Panc1 (cell line): ENCODE results near the gene NRP1. TPM values are rescaled to one million over a fixed set of nuclear protein-coding genes. Genes with fewer than 3 reads are reported as not detected.

Experiments used
- ATAC-seq: fragments of 200-7000 bp; cut with Tn5 transposase; 2 replicates; pipeline ENCODE4 v1.9.1; 2020; ENCODE audit warnings: mild to moderate bottlenecking, moderate library complexity
- BruUV-seq: library from RNA; stranded (reverse); fragments of 400-500 nt; replicated peaks from 2 replicates; lab custom pipeline; 2021; lab: Mats Ljungman, UMichigan
- CTCF ChIA-PET: fragments of 300-600 bp; sonication (Branson Sonifier 250); formaldehyde crosslinking; loops from one replicate; lab custom pipeline; 2022; ENCODE audit warnings: antibody characterized with exemption; lab: Charles Lee
- POLR2A ChIA-PET: fragments of 300-600 bp; sonication (Branson Sonifier 250); formaldehyde crosslinking; loops from one replicate; lab custom pipeline; 2022; ENCODE audit warnings: antibody characterized with exemption; lab: Charles Lee
- DNase-seq: peaks from one replicate; pipeline ENCODE4 v3.0.0-alpha.2; 2010; ENCODE audit warnings: low read depth, low spot score
- H3K27ac ChIP-seq: 2 replicates; pipeline ENCODE4 v1.5.1; 2011; ENCODE audit warnings: mild to moderate bottlenecking, low read length, inconsistent platforms
- H3K27me3 ChIP-seq: fragments of 200-500 bp; sonication (Bioruptor generic); 2 replicates; pipeline ENCODE4 v1.6.0; 2014; ENCODE audit warnings: low read length, inconsistent platforms; ENCODE audit not compliant: control insufficient read depth, insufficient read depth
- H3K36me3 ChIP-seq: fragments of 200-500 bp; sonication (Bioruptor generic); 2 replicates; pipeline ENCODE4 v1.5.1; 2014; ENCODE audit warnings: inconsistent platforms, mild to moderate bottlenecking, low read length, moderate library complexity; ENCODE audit not compliant: control insufficient read depth, insufficient read depth
- H3K4me1 ChIP-seq: 2 replicates; pipeline ENCODE4 v1.5.1; 2011; ENCODE audit warnings: inconsistent platforms, mild to moderate bottlenecking, low read length, moderate library complexity; ENCODE audit not compliant: control insufficient read depth, insufficient read depth
- H3K4me3 ChIP-seq, 2 experiments: 2 replicates each; pipeline ENCODE4 v1.5.1; 2011 to 2012; ENCODE audit warnings: low read depth in 2 of 2, low read length in 2 of 2, mild to moderate bottlenecking in 2 of 2, inconsistent platforms in 1 of 2, moderate library complexity in 1 of 2
- H3K9me3 ChIP-seq: fragments of 200-500 bp; sonication (Bioruptor generic); 2 replicates; pipeline ENCODE4 v1.5.1; 2014; ENCODE audit warnings: low read depth, mild to moderate bottlenecking, inconsistent platforms, low read length, moderate library complexity; ENCODE audit not compliant: control insufficient read depth, insufficient read depth
- POLR2AphosphoS5 ChIP-seq: IDR thresholded peaks from 2 replicates; pipeline ENCODE4 v1.6.1; 2012; ENCODE audit warnings: mild to moderate bottlenecking, low read depth, low read length, moderate library complexity
- SIN3A ChIP-seq: IDR thresholded peaks from 2 replicates; pipeline ENCODE4 v1.6.1; 2012; ENCODE audit warnings: low read depth, mild to moderate bottlenecking, low read length, moderate library complexity, borderline replicate concordance; ENCODE audit not compliant: insufficient read depth
- TCF7L2 ChIP-seq: IDR thresholded peaks from 2 replicates; pipeline ENCODE4 v1.6.1; 2011; ENCODE audit warnings: mild to moderate bottlenecking, low read depth, low read length, inconsistent platforms
- in situ Hi-C: cut with HindIII; loops from 2 replicates; pipeline ENCODE4 v1.10.0; 2016; ENCODE audit warnings: low sequenced_read_pairs, low pct_unique_long_range_greater_than_20kb
- intact Hi-C: fragments of 100-400 bp; cut with micrococcal nuclease; formaldehyde crosslinking; loops from one replicate; pipeline ENCODE4 v1.10.0; 2022; ENCODE audit not compliant: unreplicated experiment
- total RNA-seq: library from RNA; stranded (reverse); gene quantifications from one replicate; pipeline ENCODE4 v1.2.1, GENCODE V29; 2021; ENCODE audit not compliant: unreplicated experiment
- TF ChIP-seq, protein P1 (sequence below): fragments of 450-650 bp; IDR thresholded peaks from 2 replicates; pipeline ENCODE4 v1.5.1; 2017; ENCODE audit warnings: mild to moderate bottlenecking
- TF ChIP-seq, protein P2 (sequence below), 2 experiments: IDR thresholded peaks; 2 replicates each; pipeline ENCODE4 v1.6.1; 2011 to 2012; ENCODE audit warnings: low read depth in 2 of 2, control low read depth in 1 of 2, low read length in 1 of 2, mild to moderate bottlenecking in 1 of 2, moderate library complexity in 1 of 2; ENCODE audit not compliant: insufficient read depth in 1 of 2

The NRP1 gene
- total RNA-seq, 1 experiment from 2014 or later: 93.4 TPM

DNA sequence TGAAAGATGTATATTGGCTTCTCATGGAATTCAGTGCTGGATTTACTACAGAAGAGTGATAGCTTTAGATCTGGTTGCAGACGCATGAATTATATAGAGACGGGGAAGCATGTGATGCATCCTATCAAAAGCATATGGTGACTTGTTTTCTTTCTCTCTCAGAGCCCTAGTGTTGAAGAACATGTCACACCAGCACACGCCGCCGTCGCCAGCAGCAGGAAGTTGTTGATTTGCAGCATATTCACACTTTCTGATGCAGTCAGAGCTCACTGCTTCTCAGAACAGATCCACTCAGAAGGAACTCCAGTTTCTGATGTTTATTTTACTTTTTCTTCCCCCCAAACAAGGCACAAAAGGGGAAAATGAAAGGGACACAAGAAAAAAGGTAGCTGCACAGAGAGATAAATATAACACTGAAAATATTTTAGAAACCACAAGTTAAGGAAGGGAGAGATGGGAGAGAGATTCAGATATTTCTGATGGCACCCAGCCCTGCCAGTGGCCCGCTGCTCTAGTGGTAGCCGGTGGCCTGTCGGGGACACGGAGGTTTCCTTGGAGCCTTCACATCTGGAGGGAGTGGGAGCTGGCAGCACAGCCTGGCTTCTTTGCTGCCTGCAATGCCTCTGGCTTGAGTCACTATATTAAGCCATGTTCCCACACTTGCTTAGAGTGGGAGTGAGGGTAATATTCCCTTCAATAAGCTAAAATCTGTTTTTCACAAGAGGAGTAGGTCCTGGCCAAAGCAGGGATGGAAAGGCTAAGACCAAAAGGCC is 123.2 kb downstream of the NRP1 start:
- ChIA-PET CTCF (no interaction called here), POLR2A (no interaction called here)
- BruUV-seq: no TSS peak
- DNase-seq: no peak
- TF ChIP-seq TCF7L2: no peak
- TF ChIP-seq SIN3A: no peak
- TF ChIP-seq, protein P1, sequence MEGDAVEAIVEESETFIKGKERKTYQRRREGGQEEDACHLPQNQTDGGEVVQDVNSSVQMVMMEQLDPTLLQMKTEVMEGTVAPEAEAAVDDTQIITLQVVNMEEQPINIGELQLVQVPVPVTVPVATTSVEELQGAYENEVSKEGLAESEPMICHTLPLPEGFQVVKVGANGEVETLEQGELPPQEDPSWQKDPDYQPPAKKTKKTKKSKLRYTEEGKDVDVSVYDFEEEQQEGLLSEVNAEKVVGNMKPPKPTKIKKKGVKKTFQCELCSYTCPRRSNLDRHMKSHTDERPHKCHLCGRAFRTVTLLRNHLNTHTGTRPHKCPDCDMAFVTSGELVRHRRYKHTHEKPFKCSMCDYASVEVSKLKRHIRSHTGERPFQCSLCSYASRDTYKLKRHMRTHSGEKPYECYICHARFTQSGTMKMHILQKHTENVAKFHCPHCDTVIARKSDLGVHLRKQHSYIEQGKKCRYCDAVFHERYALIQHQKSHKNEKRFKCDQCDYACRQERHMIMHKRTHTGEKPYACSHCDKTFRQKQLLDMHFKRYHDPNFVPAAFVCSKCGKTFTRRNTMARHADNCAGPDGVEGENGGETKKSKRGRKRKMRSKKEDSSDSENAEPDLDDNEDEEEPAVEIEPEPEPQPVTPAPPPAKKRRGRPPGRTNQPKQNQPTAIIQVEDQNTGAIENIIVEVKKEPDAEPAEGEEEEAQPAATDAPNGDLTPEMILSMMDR: no peak
- TF ChIP-seq, protein P2, sequence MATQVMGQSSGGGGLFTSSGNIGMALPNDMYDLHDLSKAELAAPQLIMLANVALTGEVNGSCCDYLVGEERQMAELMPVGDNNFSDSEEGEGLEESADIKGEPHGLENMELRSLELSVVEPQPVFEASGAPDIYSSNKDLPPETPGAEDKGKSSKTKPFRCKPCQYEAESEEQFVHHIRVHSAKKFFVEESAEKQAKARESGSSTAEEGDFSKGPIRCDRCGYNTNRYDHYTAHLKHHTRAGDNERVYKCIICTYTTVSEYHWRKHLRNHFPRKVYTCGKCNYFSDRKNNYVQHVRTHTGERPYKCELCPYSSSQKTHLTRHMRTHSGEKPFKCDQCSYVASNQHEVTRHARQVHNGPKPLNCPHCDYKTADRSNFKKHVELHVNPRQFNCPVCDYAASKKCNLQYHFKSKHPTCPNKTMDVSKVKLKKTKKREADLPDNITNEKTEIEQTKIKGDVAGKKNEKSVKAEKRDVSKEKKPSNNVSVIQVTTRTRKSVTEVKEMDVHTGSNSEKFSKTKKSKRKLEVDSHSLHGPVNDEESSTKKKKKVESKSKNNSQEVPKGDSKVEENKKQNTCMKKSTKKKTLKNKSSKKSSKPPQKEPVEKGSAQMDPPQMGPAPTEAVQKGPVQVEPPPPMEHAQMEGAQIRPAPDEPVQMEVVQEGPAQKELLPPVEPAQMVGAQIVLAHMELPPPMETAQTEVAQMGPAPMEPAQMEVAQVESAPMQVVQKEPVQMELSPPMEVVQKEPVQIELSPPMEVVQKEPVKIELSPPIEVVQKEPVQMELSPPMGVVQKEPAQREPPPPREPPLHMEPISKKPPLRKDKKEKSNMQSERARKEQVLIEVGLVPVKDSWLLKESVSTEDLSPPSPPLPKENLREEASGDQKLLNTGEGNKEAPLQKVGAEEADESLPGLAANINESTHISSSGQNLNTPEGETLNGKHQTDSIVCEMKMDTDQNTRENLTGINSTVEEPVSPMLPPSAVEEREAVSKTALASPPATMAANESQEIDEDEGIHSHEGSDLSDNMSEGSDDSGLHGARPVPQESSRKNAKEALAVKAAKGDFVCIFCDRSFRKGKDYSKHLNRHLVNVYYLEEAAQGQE (IDR thresholded peaks at IDR 0.05; ENCODE audit: insufficient read depth in 1 of 2, low read depth in 2 of 2, low read length in 1 of 2): no peak
- no peak for TF ChIP-seq POLR2AphosphoS5
- Histone ChIP-seq H3K36me3 (no peaks in the 10 kb centered on the region; the same call in 1 of the 2 replicates), H3K9me3 (no peaks in the 10 kb centered on the region), H3K27me3 (no peaks in the 10 kb centered on the region), H3K4me3 (no peak overlapping the region), H3K27ac (peak overlapping the region; percentile 75), H3K4me1 (no peaks in the 10 kb centered on the region; the same call in 1 of the 2 replicates)
- in situ Hi-C loops: no loop called here
- intact Hi-C loops: no loop called here
- ATAC-seq: peak; percentile 49; the same call in 1 of the 2 replicates

DNA sequence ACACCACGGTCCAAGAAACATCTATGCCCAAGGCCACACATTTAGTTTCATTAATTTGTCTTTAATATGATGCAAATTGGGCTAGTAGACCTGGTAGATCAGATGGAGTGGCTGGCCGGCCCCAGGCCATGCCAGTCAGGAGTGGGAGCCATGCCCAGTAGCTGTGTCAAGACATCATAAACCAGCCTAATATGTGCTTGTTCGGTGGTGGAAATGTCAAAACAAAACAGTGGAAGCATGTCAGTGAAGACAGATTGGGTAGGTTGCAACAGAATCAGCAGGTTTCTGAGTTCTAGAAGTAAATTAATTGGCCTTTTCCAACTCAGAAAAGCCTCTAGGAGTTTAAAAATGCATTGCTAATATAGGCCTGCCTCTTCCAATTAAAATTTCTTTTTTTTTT is 124.7 kb downstream of the NRP1 start:
- peak overlapping the region; percentile 29; the same call in 1 of the 2 replicates for H3K27ac ChIP-seq
- H3K4me1 ChIP-seq: no peaks in the 10 kb centered on the region
- no peaks in the 10 kb centered on the region for H3K27me3 ChIP-seq
- no peaks in the 10 kb centered on the region; the same call in 1 of the 2 replicates for H3K36me3 ChIP-seq
- intact Hi-C loops (no loop called here), in situ Hi-C loops (no loop called here)
- H3K4me3 ChIP-seq: no peak overlapping the region
- CTCF ChIA-PET: no interaction called here
- POLR2A ChIA-PET: no interaction called here
- ATAC-seq (no peak), DNase-seq (no peak)
- no peak for TF ChIP-seq SIN3A
- no peak for TF ChIP-seq POLR2AphosphoS5
- no peak for TF ChIP-seq TCF7L2
- TF ChIP-seq, protein P2 (IDR thresholded peaks at IDR 0.05; ENCODE audit: insufficient read depth in 1 of 2, low read depth in 2 of 2, low read length in 1 of 2): no peak
- TF ChIP-seq, protein P1: no peak
- BruUV-seq: no TSS peak
- H3K9me3 ChIP-seq: no peaks in the 10 kb centered on the region
